SU-DHL-6 (cell line): ENCODE measurements around the gene NDUFB7.
"Not testable (repeated sequence)": the region's sequence is repeated elsewhere in the genome, so short reads cannot be mapped to it uniquely, and the experiment has no call there.

Source experiments
- H2AFZ ChIP-seq: fragments of 200-600 bp; sonication (generic); 2 replicates; pipeline ENCODE4 v1.6.1; 2014; ENCODE audit warnings: low read depth, mild to moderate bottlenecking, moderate library complexity, mixed read lengths, antibody characterized with exemption, low read length; ENCODE audit not compliant: severe bottlenecking
- H3F3A ChIP-seq: fragments of 200-600 bp; shearing (Covaris generic); 2 replicates; pipeline ENCODE4 v1.6.0; 2016; ENCODE audit warnings: antibody characterized with exemption, mild to moderate bottlenecking; ENCODE audit not compliant: insufficient read depth
- H3K27ac ChIP-seq: fragments of 200-600 bp; sonication (generic); 2 replicates; pipeline ENCODE4 v1.5.1; 2016; ENCODE audit warnings: low read depth, mild to moderate bottlenecking, low read length, moderate library complexity, mixed read lengths
- H3K27me3 ChIP-seq: fragments of 200-600 bp; sonication (generic), shearing (Covaris generic); 2 replicates; pipeline ENCODE4 v1.6.0; 2014; ENCODE audit warnings: mild to moderate bottlenecking, low read length
- H3K36me3 ChIP-seq: fragments of 200-600 bp; sonication (generic); 2 replicates; pipeline ENCODE4 v1.6.1; 2014; ENCODE audit warnings: mild to moderate bottlenecking, low read length, mixed read lengths
- H3K4me2 ChIP-seq: fragments of 300-600, 200-600 bp; shearing (Covaris generic), sonication (generic); 2 replicates; pipeline ENCODE4 v1.6.0; 2014; ENCODE audit warnings: low read length, low read depth, mild to moderate bottlenecking; ENCODE audit not compliant: poor library complexity, severe bottlenecking
- H3K4me3 ChIP-seq: fragments of 200-600 bp; sonication (generic); 2 replicates; pipeline ENCODE4 v1.5.1; 2014; ENCODE audit warnings: antibody characterized with exemption, low read length, mild to moderate bottlenecking, mixed read lengths; ENCODE audit not compliant: insufficient read depth, poor library complexity, severe bottlenecking
- H3K79me2 ChIP-seq: fragments of 200-600 bp; sonication (generic); 2 replicates; pipeline ENCODE4 v1.6.1; 2014; ENCODE audit warnings: mild to moderate bottlenecking, low read length, moderate library complexity; ENCODE audit not compliant: insufficient read depth
- H3K9ac ChIP-seq: fragments of 200-600 bp; sonication (generic); 2 replicates; pipeline ENCODE4 v1.7.0; 2014; ENCODE audit warnings: mild to moderate bottlenecking, low read length
- H3K9me2 ChIP-seq: fragments of 200-600 bp; sonication (generic); replicated peaks from 2 replicates; pipeline ENCODE4 v1.6.1; 2014; ENCODE audit warnings: low read length; ENCODE audit not compliant: insufficient read depth
- H3K9me3 ChIP-seq: fragments of 200-600 bp; sonication (generic); 2 replicates; pipeline ENCODE4 v1.6.1; 2014; ENCODE audit warnings: low read length, mixed read lengths; ENCODE audit not compliant: insufficient read depth
- H4K20me1 ChIP-seq: fragments of 200-600 bp; sonication (generic); 2 replicates; pipeline ENCODE4 v1.6.1; 2014; ENCODE audit warnings: low read depth, mild to moderate bottlenecking, antibody characterized with exemption, low read length, moderate library complexity, mixed read lengths
- EZH2phosphoT487 ChIP-seq: fragments of 200-600 bp; sonication (generic), shearing (Covaris generic); conservative IDR thresholded peaks from 2 replicates; pipeline ENCODE4 v1.6.1; 2018; ENCODE audit warnings: mild to moderate bottlenecking, antibody characterized with exemption, low read length, moderate library complexity, mixed read lengths
- TF ChIP-seq, protein P1 (sequence below): fragments of 200-600 bp; sonication (generic); IDR thresholded peaks from one replicate; pipeline ENCODE4 v1.5.1; 2017; ENCODE audit warnings: antibody characterized with exemption, mild to moderate bottlenecking, low read length, moderate library complexity; ENCODE audit not compliant: insufficient read depth, poor library complexity, severe bottlenecking

Gene NDUFB7

DNA sequence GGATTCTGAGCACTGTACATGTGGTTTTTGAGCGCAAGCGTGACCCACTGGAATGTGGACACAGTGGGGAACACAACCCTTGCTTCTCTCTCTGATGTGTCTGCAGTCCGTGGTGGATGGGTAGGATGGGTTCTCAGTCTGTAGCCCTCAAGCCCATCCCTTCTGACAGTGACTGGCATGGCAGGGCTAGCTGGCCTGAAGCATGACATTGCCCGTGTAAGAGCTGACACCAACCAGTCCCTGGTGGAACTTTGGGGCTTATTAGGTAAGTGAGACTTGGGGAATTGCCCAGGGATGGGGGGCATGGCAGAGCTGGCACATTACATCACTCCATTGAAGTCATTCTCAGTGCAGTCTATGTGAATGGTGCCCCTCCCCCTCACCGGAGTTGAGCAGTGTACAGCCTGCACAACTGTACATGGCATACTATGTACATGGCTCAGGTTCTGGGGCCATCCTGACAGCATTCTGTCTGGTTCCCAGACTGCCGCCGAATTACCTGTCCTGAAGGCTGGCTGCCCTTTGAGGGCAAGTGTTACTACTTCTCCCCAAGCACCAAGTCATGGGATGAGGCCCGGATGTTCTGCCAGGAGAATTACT is 27.8 kb upstream of the NDUFB7 start:
- no peak overlapping the region for H2AFZ ChIP-seq
- H3K27ac ChIP-seq = no peak overlapping the region
- no peaks in the 10 kb centered on the region for H3K9me2 ChIP-seq
- H3K9me3 ChIP-seq = no peaks in the 10 kb centered on the region
- H3K36me3 ChIP-seq = no peaks in the 10 kb centered on the region
- TF ChIP-seq, protein P1, sequence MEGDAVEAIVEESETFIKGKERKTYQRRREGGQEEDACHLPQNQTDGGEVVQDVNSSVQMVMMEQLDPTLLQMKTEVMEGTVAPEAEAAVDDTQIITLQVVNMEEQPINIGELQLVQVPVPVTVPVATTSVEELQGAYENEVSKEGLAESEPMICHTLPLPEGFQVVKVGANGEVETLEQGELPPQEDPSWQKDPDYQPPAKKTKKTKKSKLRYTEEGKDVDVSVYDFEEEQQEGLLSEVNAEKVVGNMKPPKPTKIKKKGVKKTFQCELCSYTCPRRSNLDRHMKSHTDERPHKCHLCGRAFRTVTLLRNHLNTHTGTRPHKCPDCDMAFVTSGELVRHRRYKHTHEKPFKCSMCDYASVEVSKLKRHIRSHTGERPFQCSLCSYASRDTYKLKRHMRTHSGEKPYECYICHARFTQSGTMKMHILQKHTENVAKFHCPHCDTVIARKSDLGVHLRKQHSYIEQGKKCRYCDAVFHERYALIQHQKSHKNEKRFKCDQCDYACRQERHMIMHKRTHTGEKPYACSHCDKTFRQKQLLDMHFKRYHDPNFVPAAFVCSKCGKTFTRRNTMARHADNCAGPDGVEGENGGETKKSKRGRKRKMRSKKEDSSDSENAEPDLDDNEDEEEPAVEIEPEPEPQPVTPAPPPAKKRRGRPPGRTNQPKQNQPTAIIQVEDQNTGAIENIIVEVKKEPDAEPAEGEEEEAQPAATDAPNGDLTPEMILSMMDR = no peak
- TF ChIP-seq EZH2phosphoT487 = no peak
- H3K4me3 ChIP-seq = no peak overlapping the region
- H3F3A ChIP-seq = peaks cover 14% of the 10 kb centered on the region
- H3K4me2 ChIP-seq = no peak overlapping the region
- H3K79me2 ChIP-seq = no peaks in the 10 kb centered on the region
- H3K9ac ChIP-seq = no peak overlapping the region
- H4K20me1 ChIP-seq = no peaks in the 10 kb centered on the region
- no peaks in the 10 kb centered on the region for H3K27me3 ChIP-seq

- no peak for TF ChIP-seq EZH2phosphoT487
- TF ChIP-seq, protein P1 = no peak
- no peak overlapping the region for H3K27ac ChIP-seq
- H3K79me2 ChIP-seq = no peaks in the 10 kb centered on the region
- no peaks in the 10 kb centered on the region for H3K9me3 ChIP-seq
- no peaks in the 10 kb centered on the region; the same call in 1 of the 2 replicates for H3F3A ChIP-seq
- no peaks in the 10 kb centered on the region for H3K27me3 ChIP-seq
- H3K4me3 ChIP-seq = no peak overlapping the region
- no peak overlapping the region for H2AFZ ChIP-seq
- H3K9ac ChIP-seq = no peak overlapping the region
- H3K4me2 ChIP-seq = no peak overlapping the region
- no peaks in the 10 kb centered on the region for H3K36me3 ChIP-seq
- no peaks in the 10 kb centered on the region for H4K20me1 ChIP-seq
- no peaks in the 10 kb centered on the region for H3K9me2 ChIP-seq
Measured at GRCh38 chr19:14595558-14595957, 23.7 kb upstream of the NDUFB7 start.

DNA sequence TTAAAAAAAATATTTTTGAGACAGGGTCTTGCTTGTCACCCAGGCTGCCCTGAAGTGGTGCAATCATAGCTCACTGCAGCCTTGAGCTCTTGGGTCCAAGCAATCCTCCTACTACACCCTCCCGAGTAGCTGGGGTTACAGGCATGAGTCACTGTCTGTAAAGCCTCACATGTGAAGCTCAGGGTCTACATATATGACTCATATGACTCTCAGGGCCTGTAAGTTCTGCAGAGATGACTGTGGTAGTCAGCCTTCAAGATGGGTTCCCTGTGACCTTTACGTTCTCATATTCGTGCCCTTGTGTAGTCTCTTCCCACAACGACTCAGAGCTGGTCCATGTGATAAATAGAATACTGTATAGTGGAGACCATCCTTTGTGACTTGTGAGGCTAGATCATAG is 17.6 kb upstream of the NDUFB7 start:
- not testable (repeated sequence) for H3K9me2 ChIP-seq, H3K4me2 ChIP-seq, H3K79me2 ChIP-seq, H3K9ac ChIP-seq, H4K20me1 ChIP-seq, H3K9me3 ChIP-seq, H3K4me3 ChIP-seq, H3K27me3 ChIP-seq, H2AFZ ChIP-seq, H3F3A ChIP-seq, H3K27ac ChIP-seq, H3K36me3 ChIP-seq

- not testable (repeated sequence) for H2AFZ ChIP-seq, H3K4me3 ChIP-seq, H3K27me3 ChIP-seq, H3K9me2 ChIP-seq, H3K4me2 ChIP-seq, H4K20me1 ChIP-seq, H3K36me3 ChIP-seq, H3K27ac ChIP-seq, H3K9ac ChIP-seq, H3K79me2 ChIP-seq, H3F3A ChIP-seq, H3K9me3 ChIP-seq
Measured at GRCh38 chr19:14585187-14585586, 13.3 kb upstream of the NDUFB7 start.

DNA sequence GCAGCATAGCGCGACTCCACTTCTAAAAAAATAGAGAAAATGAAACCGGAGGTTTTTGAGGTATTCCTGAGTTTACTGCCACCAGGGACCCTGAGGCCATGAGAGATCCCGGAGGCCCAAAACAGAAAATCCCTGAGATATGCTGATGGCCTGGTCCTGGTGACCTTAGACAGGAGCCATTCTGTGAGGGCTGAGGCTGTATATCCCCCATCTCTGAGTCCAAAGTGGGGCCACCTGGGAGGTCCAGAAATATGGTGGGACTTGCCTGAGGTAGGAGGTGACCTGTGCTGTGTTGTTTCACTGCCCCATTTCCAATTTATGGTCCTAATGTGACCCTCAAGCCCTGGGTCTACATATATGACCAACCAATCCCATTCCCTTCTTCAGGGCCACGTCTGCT is 12.5 kb upstream of the NDUFB7 start:
- H3K9ac ChIP-seq = peak overlapping the region; percentile 67
- not testable (repeated sequence) for H4K20me1 ChIP-seq
- peak overlapping the region; percentile 55 for H3K4me2 ChIP-seq

More for the DNA sequence above, 12.5 kb upstream of the NDUFB7 start:
- not testable (repeated sequence) for H3K9me2 ChIP-seq, H3K36me3 ChIP-seq, H3K27me3 ChIP-seq, H3K9me3 ChIP-seq, H3F3A ChIP-seq, H2AFZ ChIP-seq, H3K27ac ChIP-seq, H3K79me2 ChIP-seq
- H3K4me3 ChIP-seq = peak overlapping the region; percentile 57
